ENCODE results near the gene VSIG10. TPM values are rescaled to one million over a fixed set of nuclear protein-coding genes. Genes with fewer than 3 reads are reported as not detected.

VSIG10 gene
- total and polyA plus RNA-seq, 2 donors (not counting 1 experiment from before 2014, with no cell fraction given), result 9.1 to 31.7 TPM

DNA sequence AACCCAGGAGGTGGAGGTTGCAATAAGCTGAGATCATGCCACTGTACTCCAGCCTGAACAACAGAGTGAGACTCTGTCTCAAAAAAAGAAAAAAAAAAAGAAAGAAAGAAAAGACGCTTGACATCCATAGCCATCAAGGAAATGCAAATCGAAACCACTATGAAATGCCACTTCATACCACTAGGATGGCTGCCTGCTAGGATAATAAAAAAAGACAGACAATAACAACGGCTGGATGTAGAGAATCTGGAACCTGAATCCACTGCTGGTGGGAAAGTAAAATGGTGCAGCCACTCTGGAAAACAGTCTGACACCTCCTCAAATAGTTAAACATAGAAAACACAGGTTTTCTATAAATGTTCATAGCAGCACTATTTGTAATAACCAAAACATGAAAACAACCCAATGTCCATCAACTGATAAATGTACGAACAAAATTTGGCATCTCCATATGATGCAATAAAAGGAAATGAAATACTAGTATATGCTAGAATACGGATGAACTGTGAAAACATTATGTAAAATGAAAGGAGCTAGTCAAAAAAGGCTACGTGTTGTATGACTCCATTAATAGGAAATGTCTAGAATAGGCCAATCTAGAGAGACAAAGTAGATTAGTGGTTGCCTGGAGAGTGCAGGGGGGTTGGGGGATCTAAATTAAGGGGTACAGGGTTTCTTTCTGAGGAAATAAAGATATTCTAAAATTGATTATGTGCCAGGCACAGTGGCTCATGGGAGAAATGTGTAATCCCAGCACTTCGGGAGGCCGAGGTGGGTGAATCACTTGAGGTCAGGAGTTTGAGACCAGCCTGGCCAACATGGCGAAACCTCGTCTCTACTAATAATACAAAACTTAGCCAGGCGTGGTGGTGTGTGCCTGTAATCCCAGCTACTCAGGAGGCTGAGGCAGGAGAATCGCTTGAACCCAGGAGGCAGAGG, 52.6 kb downstream of the VSIG10 start:
- Histone ChIP-seq H3K4me2 (ENCODE audit: extremely low read depth, insufficient read depth, low read length) (peak overlapping the region; percentile 73), H3K4me3 (replicated peaks in 1 of 4; ENCODE audit: control extremely low read depth in 1 of 4, insufficient read depth in 1 of 4, low read depth in 3 of 4, low read length in 4 of 4) (no peak overlapping the region), H3K79me2 (ENCODE audit: control insufficient read depth, insufficient read depth, low read length) (peaks cover 44% of the 10 kb centered on the region), H3K36me3 (ENCODE audit: control insufficient read depth, insufficient read depth, low read length) (no peaks in the 10 kb centered on the region), H4K20me1 (ENCODE audit: control insufficient read depth, extremely low read depth, insufficient read depth, low read length) (no peaks in the 10 kb centered on the region), H3K9me3 (ENCODE audit: control insufficient read depth, insufficient read depth, low read depth, low read length) (no peaks in the 10 kb centered on the region), H2AFZ (ENCODE audit: low read length) (no peak overlapping the region), H3K9ac (ENCODE audit: insufficient read depth, low read length) (no peak overlapping the region), H3K27ac (ENCODE audit: insufficient read depth, low read length) (peak overlapping the region; percentile 88), H3K27me3 (ENCODE audit: control insufficient read depth, insufficient read depth, low read length) (no peaks in the 10 kb centered on the region), H3K4me1 (ENCODE audit: control insufficient read depth, extremely low read depth, insufficient read depth, low read length) (peaks cover 18% of the 10 kb centered on the region)
- TF ChIP-seq, protein P1, sequence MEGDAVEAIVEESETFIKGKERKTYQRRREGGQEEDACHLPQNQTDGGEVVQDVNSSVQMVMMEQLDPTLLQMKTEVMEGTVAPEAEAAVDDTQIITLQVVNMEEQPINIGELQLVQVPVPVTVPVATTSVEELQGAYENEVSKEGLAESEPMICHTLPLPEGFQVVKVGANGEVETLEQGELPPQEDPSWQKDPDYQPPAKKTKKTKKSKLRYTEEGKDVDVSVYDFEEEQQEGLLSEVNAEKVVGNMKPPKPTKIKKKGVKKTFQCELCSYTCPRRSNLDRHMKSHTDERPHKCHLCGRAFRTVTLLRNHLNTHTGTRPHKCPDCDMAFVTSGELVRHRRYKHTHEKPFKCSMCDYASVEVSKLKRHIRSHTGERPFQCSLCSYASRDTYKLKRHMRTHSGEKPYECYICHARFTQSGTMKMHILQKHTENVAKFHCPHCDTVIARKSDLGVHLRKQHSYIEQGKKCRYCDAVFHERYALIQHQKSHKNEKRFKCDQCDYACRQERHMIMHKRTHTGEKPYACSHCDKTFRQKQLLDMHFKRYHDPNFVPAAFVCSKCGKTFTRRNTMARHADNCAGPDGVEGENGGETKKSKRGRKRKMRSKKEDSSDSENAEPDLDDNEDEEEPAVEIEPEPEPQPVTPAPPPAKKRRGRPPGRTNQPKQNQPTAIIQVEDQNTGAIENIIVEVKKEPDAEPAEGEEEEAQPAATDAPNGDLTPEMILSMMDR (conservative IDR thresholded peaks at IDR 0.05 in 1 of 2, IDR thresholded peaks at IDR 0.05 in 1 of 2; ENCODE audit: low read depth in 1 of 2, low read length in 2 of 2), result peak in 1 of 2 donors; percentile 24
- TF ChIP-seq EZH2 (IDR thresholded peaks at IDR 0.05; ENCODE audit: low read length, missing control alignments), result no peak
- DNase-seq (ENCODE audit: low read depth in 2 of 2), result peak in 1 of 2 donors; percentile 55

DNA sequence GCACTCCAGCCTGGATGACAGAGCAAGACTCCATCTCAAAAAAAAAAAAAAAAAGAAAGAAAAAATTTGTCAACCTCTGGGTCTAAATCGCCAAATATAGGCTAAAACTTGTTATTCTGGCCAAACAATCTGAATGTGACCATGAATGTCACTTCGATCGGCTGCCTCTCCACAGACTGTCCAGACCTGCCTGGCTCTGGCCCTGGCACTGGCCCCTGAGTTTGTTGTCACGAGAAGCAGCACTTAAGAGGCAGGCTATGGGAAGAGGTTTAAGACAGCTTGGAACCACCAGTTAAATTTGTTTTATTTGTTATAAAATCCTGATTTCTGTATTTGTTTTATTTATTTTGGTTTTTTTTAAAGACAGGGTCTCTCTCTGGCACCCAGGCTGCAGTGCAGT, 57.4 kb downstream of the VSIG10 start:
- Histone ChIP-seq H2AFZ (ENCODE audit: low read length) (no peak overlapping the region), H3K4me3 (replicated peaks in 1 of 4; ENCODE audit: control extremely low read depth in 1 of 4, insufficient read depth in 1 of 4, low read depth in 3 of 4, low read length in 4 of 4) (no peak overlapping the region), H4K20me1 (ENCODE audit: control insufficient read depth, extremely low read depth, insufficient read depth, low read length) (no peaks in the 10 kb centered on the region), H3K27me3 (ENCODE audit: control insufficient read depth, insufficient read depth, low read length) (no peaks in the 10 kb centered on the region), H3K27ac (ENCODE audit: insufficient read depth, low read length) (no peak overlapping the region), H3K79me2 (ENCODE audit: control insufficient read depth, insufficient read depth, low read length) (peaks cover 38% of the 10 kb centered on the region), H3K4me1 (ENCODE audit: control insufficient read depth, extremely low read depth, insufficient read depth, low read length) (no peaks in the 10 kb centered on the region), H3K9me3 (ENCODE audit: control insufficient read depth, insufficient read depth, low read depth, low read length) (no peaks in the 10 kb centered on the region), H3K36me3 (ENCODE audit: control insufficient read depth, insufficient read depth, low read length) (peaks cover 16% of the 10 kb centered on the region), H3K4me2 (ENCODE audit: extremely low read depth, insufficient read depth, low read length) (no peak overlapping the region), H3K9ac (ENCODE audit: insufficient read depth, low read length) (no peak overlapping the region)
- TF ChIP-seq EZH2 (IDR thresholded peaks at IDR 0.05; ENCODE audit: low read length, missing control alignments), result no peak
- TF ChIP-seq, protein P1 (conservative IDR thresholded peaks at IDR 0.05 in 1 of 2, IDR thresholded peaks at IDR 0.05 in 1 of 2; ENCODE audit: low read depth in 1 of 2, low read length in 2 of 2), result no peak
- DNase-seq (ENCODE audit: low read depth in 2 of 2), result no peak

DNA sequence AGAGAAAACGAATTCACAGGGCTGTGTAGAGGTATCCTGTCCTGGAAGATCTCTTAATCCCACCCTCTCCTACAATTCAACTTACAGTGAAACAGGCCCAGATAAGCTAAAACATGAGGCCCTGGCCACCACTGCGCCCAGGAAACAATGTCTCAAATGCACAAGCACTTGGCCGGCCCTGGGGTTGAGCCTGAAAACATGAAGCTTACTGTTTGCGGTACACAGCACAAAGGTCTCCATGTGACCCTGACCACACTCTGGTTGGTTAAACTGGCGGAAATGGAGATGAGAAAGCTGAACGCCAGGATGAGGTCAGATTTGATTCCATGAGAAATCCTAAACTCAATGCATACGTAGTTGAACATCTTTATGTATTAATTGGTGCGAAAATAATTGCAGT, 59.2 kb downstream of the VSIG10 start:
- no peak for DNase-seq (ENCODE audit: low read depth in 2 of 2)
- Histone ChIP-seq H3K4me3 (replicated peaks in 1 of 4; ENCODE audit: control extremely low read depth in 1 of 4, insufficient read depth in 1 of 4, low read depth in 3 of 4, low read length in 4 of 4) (no peak overlapping the region), H2AFZ (ENCODE audit: low read length) (no peak overlapping the region), H3K4me2 (ENCODE audit: extremely low read depth, insufficient read depth, low read length) (no peak overlapping the region), H3K27me3 (ENCODE audit: control insufficient read depth, insufficient read depth, low read length) (no peaks in the 10 kb centered on the region), H4K20me1 (ENCODE audit: control insufficient read depth, extremely low read depth, insufficient read depth, low read length) (no peaks in the 10 kb centered on the region), H3K4me1 (ENCODE audit: control insufficient read depth, extremely low read depth, insufficient read depth, low read length) (no peaks in the 10 kb centered on the region), H3K9me3 (ENCODE audit: control insufficient read depth, insufficient read depth, low read depth, low read length) (no peaks in the 10 kb centered on the region), H3K27ac (ENCODE audit: insufficient read depth, low read length) (no peak overlapping the region), H3K79me2 (ENCODE audit: control insufficient read depth, insufficient read depth, low read length) (peaks cover 28% of the 10 kb centered on the region), H3K36me3 (ENCODE audit: control insufficient read depth, insufficient read depth, low read length) (peaks cover 21% of the 10 kb centered on the region), H3K9ac (ENCODE audit: insufficient read depth, low read length) (no peak overlapping the region)
- TF ChIP-seq, protein P1 (conservative IDR thresholded peaks at IDR 0.05 in 1 of 2, IDR thresholded peaks at IDR 0.05 in 1 of 2; ENCODE audit: low read depth in 1 of 2, low read length in 2 of 2), result no peak
- no peak for TF ChIP-seq EZH2 (IDR thresholded peaks at IDR 0.05; ENCODE audit: low read length, missing control alignments)
